ENCODE measurements around the gene ANKRD27.

GRCh38 chr19:32599736-32600157, 75.2 kb downstream of the ANKRD27 start:
- TF ChIP-seq CTCF (IDR thresholded peaks at IDR 0.05) = peak; percentile 73 to 85 (median 76)
- TF ChIP-seq POLR2A (IDR thresholded peaks at IDR 0.05) = no peak
- no peak for TF ChIP-seq EP300 (IDR thresholded peaks at IDR 0.05)
